ENCODE results near the gene ZNF774.

Gene ZNF774

DNA sequence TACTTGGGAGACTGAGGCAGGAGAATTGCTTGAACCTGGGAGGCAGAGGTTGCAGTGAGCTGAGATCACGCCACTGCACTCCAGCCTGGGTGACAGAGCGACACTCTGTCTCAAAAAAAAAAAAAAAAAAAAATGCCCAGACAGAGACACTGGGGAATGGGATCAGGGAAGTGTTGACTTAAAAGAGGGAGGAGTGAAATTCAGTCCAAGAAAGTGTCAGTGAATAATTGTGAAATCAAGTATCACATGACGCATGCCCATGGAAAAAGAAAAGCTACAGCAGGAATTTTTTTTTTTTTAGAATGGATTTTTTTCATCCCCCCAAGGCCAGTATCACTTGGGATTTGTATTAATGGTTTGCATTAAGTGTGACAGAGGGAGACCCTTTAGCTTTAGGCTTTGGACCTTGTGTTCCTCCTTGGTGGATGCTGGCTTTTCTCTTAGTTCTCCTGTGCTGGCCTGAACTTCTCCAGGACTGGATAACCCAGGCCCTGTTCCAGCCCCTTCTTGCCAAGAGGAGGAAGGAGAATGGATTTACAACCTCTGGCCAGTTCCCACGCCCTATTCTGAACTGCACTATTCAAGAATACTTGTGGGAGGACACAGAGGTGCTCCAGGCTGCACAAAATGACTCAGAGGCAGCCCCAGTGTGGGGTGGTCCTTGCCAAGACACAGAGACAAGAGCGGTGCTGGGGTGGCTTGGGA is 36.7 kb upstream of the ZNF774 start:
- TF ChIP-seq CTCF (IDR thresholded peaks at IDR 0.05; ENCODE audit: unreplicated experiment in 3 of 3): no peak
- Mint-ChIP-seq H3K27ac (peak overlapping the region; percentile 54 to 91 (median 78)), H3K9me3 (no peaks in the 10 kb centered on the region)

GRCh38 chr15:90316139-90316538 is 35.9 kb upstream of the ZNF774 start:
- no peak overlapping the region for H3K4me3 Mint-ChIP-seq
- H3K4me1 Mint-ChIP-seq: peaks cover 19% of the 10 kb centered on the region
- H3K27ac Mint-ChIP-seq: peak overlapping the region; percentile 54 to 91 (median 78)
- no peaks in the 10 kb centered on the region for H3K9me3 Mint-ChIP-seq
- H3K27me3 Mint-ChIP-seq (ENCODE audit: low read depth): no peaks in the 10 kb centered on the region
- TF ChIP-seq CTCF (IDR thresholded peaks at IDR 0.05; ENCODE audit: unreplicated experiment in 3 of 3): no peak
- H3K36me3 Mint-ChIP-seq (ENCODE audit: low read depth): no peaks in the 10 kb centered on the region

More for the DNA sequence above, 36.7 kb upstream of the ZNF774 start:
- H3K4me1 Mint-ChIP-seq: peaks cover 17% of the 10 kb centered on the region
- no peaks in the 10 kb centered on the region for H3K27me3 Mint-ChIP-seq (ENCODE audit: low read depth)
- H3K4me3 Mint-ChIP-seq: peak overlapping the region in 1 of 3 experiments; percentile 8
- H3K36me3 Mint-ChIP-seq (ENCODE audit: low read depth): no peaks in the 10 kb centered on the region

GRCh38 chr15:90318591-90318990 is 33.5 kb upstream of the ZNF774 start:
- Mint-ChIP-seq H3K36me3 (ENCODE audit: low read depth) (no peaks in the 10 kb centered on the region), H3K4me3 (no peak overlapping the region)

DNA sequence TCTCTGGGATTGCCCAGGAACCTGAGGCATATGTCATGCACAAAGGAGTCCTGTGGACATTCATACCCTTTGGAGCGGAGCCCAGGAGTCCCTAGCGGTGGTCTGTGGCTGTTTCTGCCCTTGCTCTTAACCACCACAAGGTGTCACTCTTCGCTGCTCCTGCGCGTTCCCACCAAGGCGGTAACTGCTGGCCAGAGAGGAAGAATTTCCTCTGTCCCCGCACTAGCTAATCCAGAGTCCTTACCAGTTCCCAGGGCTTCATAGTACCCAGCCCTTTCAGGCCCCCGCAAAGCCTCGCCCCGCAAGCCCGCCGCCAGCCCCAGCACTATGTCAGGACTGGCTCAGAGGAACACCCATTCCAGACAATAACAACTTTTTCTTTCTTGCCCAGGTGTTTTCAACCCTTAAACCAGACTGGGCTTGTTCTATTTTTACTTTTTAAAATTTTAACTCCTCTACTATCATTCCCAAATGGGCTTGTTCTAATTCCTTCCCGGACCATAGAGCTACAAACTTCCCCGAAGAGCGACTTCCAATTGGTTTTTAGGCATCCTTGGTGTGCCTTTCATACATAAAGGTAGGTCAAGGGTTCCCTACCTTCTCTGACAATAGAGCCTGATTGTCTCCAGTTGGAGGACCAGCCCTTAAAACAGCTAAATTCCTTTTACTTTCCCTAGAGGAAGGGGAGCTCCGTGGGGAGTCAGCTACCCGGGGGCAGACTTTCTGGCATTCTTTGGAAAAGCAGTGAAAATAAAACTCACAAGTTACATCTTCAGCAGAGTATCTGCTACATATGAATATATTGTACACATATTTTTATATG is 31.8 kb upstream of the ZNF774 start:
- Mint-ChIP-seq H3K36me3 (ENCODE audit: low read depth) (no peaks in the 10 kb centered on the region), H3K4me3 (peak overlapping the region; percentile 1 to 22 (median 10)), H3K4me1 (peaks cover 26% of the 10 kb centered on the region), H3K27ac (peak overlapping the region; percentile 43 to 51 (median 50)), H3K9me3 (no peaks in the 10 kb centered on the region), H3K27me3 (ENCODE audit: low read depth) (no peaks in the 10 kb centered on the region)
- peak; percentile 98 to 99 (median 99) for TF ChIP-seq CTCF (IDR thresholded peaks at IDR 0.05; ENCODE audit: unreplicated experiment in 3 of 3)

More at GRCh38 chr15:90318591-90318990, 33.5 kb upstream of the ZNF774 start:
- Mint-ChIP-seq H3K27ac (no peak overlapping the region), H3K9me3 (no peaks in the 10 kb centered on the region), H3K27me3 (ENCODE audit: low read depth) (no peaks in the 10 kb centered on the region), H3K4me1 (peaks cover 27% of the 10 kb centered on the region)
- no peak for TF ChIP-seq CTCF (IDR thresholded peaks at IDR 0.05; ENCODE audit: unreplicated experiment in 3 of 3)

DNA sequence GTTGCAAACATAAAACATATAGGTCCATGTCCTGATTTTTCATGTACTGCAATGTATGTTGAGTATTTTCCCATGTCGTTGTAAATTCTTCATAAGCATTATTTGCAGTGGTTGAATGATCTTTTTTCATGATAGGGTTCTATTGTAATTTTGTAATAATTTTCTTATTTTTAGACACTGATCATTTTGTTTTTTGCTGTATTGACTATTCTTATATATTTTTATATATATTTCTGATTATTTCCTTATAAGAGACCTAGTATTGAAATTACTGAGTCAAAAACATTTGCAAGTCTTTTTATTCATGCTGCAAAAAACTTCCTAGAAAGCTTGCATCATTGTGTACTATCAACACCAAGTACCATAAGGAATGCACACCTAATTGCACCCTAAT is 31.2 kb upstream of the ZNF774 start:
- TF ChIP-seq CTCF (IDR thresholded peaks at IDR 0.05; ENCODE audit: unreplicated experiment in 3 of 3): no peak
- Mint-ChIP-seq H3K36me3 (ENCODE audit: low read depth) (no peaks in the 10 kb centered on the region), H3K4me1 (peaks cover 20% of the 10 kb centered on the region), H3K27ac (no peak overlapping the region), H3K4me3 (no peak overlapping the region), H3K9me3 (no peaks in the 10 kb centered on the region), H3K27me3 (ENCODE audit: low read depth) (no peaks in the 10 kb centered on the region)
